Peyer's patch (tissue), 4 donors: Measurements from ENCODE around the gene SUPT5H.

Experiments
- CTCF ChIP-seq, 6 experiments: fragments of 450-650 bp in 4 of 6; fragments of 200-600 bp in 2 of 6; sonication (generic) in 1 of 6; IDR thresholded peaks; one replicate each; pipeline ENCODE4 v1.5.1; 2017 to 2019; ENCODE audit warnings: antibody characterized with exemption in 6 of 6, mild to moderate bottlenecking in 3 of 6, moderate library complexity in 1 of 6
- POLR2A ChIP-seq, 2 donors: fragments of 450-650 bp; IDR thresholded peaks; one replicate each; pipeline ENCODE4 v1.5.1; 2017; ENCODE audit warnings: antibody characterized with exemption in 2 of 2, mild to moderate bottlenecking in 2 of 2, moderate library complexity in 2 of 2

DNA sequence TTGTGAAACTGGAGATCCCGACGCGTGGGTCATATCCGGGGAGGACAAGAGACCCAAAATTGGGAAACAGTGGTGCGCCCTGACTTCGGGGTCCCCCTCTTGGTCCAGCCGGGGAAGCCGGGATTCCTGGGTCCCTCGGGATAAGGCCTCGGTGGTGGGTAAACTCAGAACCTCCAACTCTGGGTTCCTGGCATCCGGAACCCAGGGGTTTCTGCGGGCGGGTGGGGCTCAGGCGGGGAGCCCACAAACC, 38.0 kb upstream of the SUPT5H start:
- TF ChIP-seq CTCF (IDR thresholded peaks at IDR 0.05) (no peak), POLR2A (IDR thresholded peaks at IDR 0.05) (no peak)
